IMR-90 (cell line): Measurements from ENCODE around the gene RADX. TPM values are rescaled to one million over a fixed set of nuclear protein-coding genes. Genes with fewer than 3 reads are reported as not detected.

Experiments used
- ATAC-seq: fragments of 200-7000 bp; cut with Tn5 transposase; 2 replicates; pipeline ENCODE4 v1.9.1; 2020; ENCODE audit warnings: low read depth, mild to moderate bottlenecking, moderate library complexity
- BruUV-seq: library from RNA; stranded (reverse); fragments of 400-500 nt; replicated peaks from 2 replicates; lab custom pipeline; 2021; lab: Mats Ljungman, UMichigan
- CTCF ChIA-PET: fragments of 300-600 bp; formaldehyde crosslinking; extraction: SDS; loops from one replicate; lab custom pipeline; 2021; ENCODE audit warnings: antibody characterized with exemption; lab: Yijun Ruan, JAX
- POLR2A ChIA-PET: fragments of 300-600 bp; sonication (Branson Sonifier 250); formaldehyde crosslinking; loops from one replicate; lab custom pipeline; 2022; ENCODE audit warnings: antibody characterized with exemption; ENCODE audit not compliant: unreplicated experiment; lab: Charles Lee
- DNase-seq: peaks from one replicate; pipeline ENCODE4 v3.0.0; 2013
- H2AFZ ChIP-seq: replicated peaks from 2 replicates; pipeline ENCODE3; 2013; ENCODE audit warnings: low read length, mild to moderate bottlenecking; ENCODE audit not compliant: poor library complexity
- H2AK5ac ChIP-seq: 2 replicates; pipeline ENCODE4 v1.6.1; 2013; ENCODE audit warnings: low read depth, low read length, inconsistent platforms
- H2AK9ac ChIP-seq: replicated peaks from 2 replicates; pipeline ENCODE3; 2013; ENCODE audit warnings: mild to moderate bottlenecking, low read depth, low read length, moderate library complexity; ENCODE audit not compliant: poor library complexity
- H2BK120ac ChIP-seq: 2 replicates; pipeline ENCODE4 v1.6.1; 2013; ENCODE audit warnings: low read depth, low read length, inconsistent platforms
- H2BK15ac ChIP-seq: 3 replicates; pipeline ENCODE4 v1.6.1; 2013; ENCODE audit warnings: low read depth, low read length, inconsistent platforms
- H2BK20ac ChIP-seq: 2 replicates; pipeline ENCODE4 v1.6.1; 2013; ENCODE audit warnings: low read depth, mild to moderate bottlenecking, inconsistent platforms, low read length, moderate library complexity
- H2BK5ac ChIP-seq: 2 replicates; pipeline ENCODE4 v1.6.1; 2013; ENCODE audit warnings: mild to moderate bottlenecking, low read depth, low read length, inconsistent platforms; ENCODE audit not compliant: poor library complexity, severe bottlenecking
- H3K14ac ChIP-seq: replicated peaks from 2 replicates; pipeline ENCODE4 v1.6.1; 2013; ENCODE audit warnings: low read depth, low read length, inconsistent platforms
- H3K18ac ChIP-seq: 2 replicates; pipeline ENCODE4 v1.6.1; 2013; ENCODE audit warnings: low read depth, low read length, control low read depth
- H3K23ac ChIP-seq: 2 replicates; pipeline ENCODE4 v1.6.1; 2013; ENCODE audit warnings: low read depth, low read length, inconsistent platforms
- H3K27ac ChIP-seq: 2 replicates; pipeline ENCODE4 v1.5.1; 2013; ENCODE audit warnings: mild to moderate bottlenecking, control low read depth, low read length; ENCODE audit not compliant: insufficient read depth
- H3K27me3 ChIP-seq: 2 replicates; pipeline ENCODE4 v1.6.1; 2013; ENCODE audit warnings: low read length; ENCODE audit not compliant: control insufficient read depth, insufficient read depth
- H3K36me3 ChIP-seq: 2 replicates; pipeline ENCODE4 v1.6.1; 2013; ENCODE audit warnings: low read length, mixed read lengths; ENCODE audit not compliant: control insufficient read depth, insufficient read depth
- H3K4ac ChIP-seq: 2 replicates; pipeline ENCODE4 v1.6.1; 2013; ENCODE audit warnings: low read depth, low read length, inconsistent platforms
- H3K4me1 ChIP-seq: 2 replicates; pipeline ENCODE4 v1.6.1; 2013; ENCODE audit warnings: low read length, mixed read lengths; ENCODE audit not compliant: control insufficient read depth, insufficient read depth
- H3K4me2 ChIP-seq: 2 replicates; pipeline ENCODE4 v1.6.1; 2013; ENCODE audit warnings: low read depth, mild to moderate bottlenecking, control low read depth, low read length, moderate library complexity
- H3K4me3 ChIP-seq: 2 replicates; pipeline ENCODE4 v1.5.1; 2013; ENCODE audit warnings: low read depth, mild to moderate bottlenecking, control low read depth, low read length, moderate library complexity; ENCODE audit not compliant: insufficient read depth
- H3K56ac ChIP-seq: 2 replicates; pipeline ENCODE4 v1.6.1; 2013; ENCODE audit warnings: low read length, inconsistent platforms; ENCODE audit not compliant: insufficient read depth; ENCODE audit errors: extremely low read depth
- H3K79me1 ChIP-seq, 2 experiments: 2 replicates each; pipeline ENCODE4 v1.6.1; 2013; ENCODE audit warnings: low read length in 2 of 2, inconsistent platforms in 1 of 2, low read depth in 1 of 2
- H3K9ac ChIP-seq: 2 replicates; pipeline ENCODE4 v1.6.1; 2013; ENCODE audit warnings: low read depth, low read length, control low read depth
- H3K9me1 ChIP-seq: 2 replicates; pipeline ENCODE4 v1.6.1; 2013; ENCODE audit warnings: low read length, inconsistent platforms; ENCODE audit not compliant: insufficient read depth
- H3K9me3 ChIP-seq: 2 replicates; pipeline ENCODE4 v1.6.1; 2013; ENCODE audit warnings: low read length; ENCODE audit not compliant: control insufficient read depth, insufficient read depth
- H4K20me1 ChIP-seq: 2 replicates; pipeline ENCODE4 v1.6.1; 2013; ENCODE audit warnings: low read length, inconsistent platforms; ENCODE audit not compliant: insufficient read depth
- H4K5ac ChIP-seq: 2 replicates; pipeline ENCODE4 v1.6.1; 2013; ENCODE audit warnings: mild to moderate bottlenecking, low read depth, low read length, control low read depth
- H4K8ac ChIP-seq, 2 experiments: 2 replicates each; pipeline ENCODE4 v1.6.1; 2013; ENCODE audit warnings: low read depth in 2 of 2, low read length in 2 of 2, control low read depth in 1 of 2, inconsistent platforms in 1 of 2
- H4K91ac ChIP-seq: 2 replicates; pipeline ENCODE4 v1.6.1; 2013; ENCODE audit warnings: low read depth, low read length, inconsistent platforms; ENCODE audit not compliant: insufficient read depth
- BHLHE40 ChIP-seq: fragments of 150-350 bp; IDR thresholded peaks from 2 replicates; pipeline ENCODE4 v1.6.1; 2016; ENCODE audit warnings: mild to moderate bottlenecking, low read depth, low read length
- CEBPB ChIP-seq: IDR thresholded peaks from 2 replicates; pipeline ENCODE4 v1.6.1; 2012; ENCODE audit warnings: low read depth, low read length, improper control_type of control experiment
- ELK1 ChIP-seq: fragments of 150-350 bp; IDR thresholded peaks from 2 replicates; pipeline ENCODE4 v1.6.1; 2016; ENCODE audit warnings: low read depth, mild to moderate bottlenecking, low read length, moderate library complexity, borderline replicate concordance
- FOS ChIP-seq: fragments of 150-350 bp; IDR thresholded peaks from 2 replicates; pipeline ENCODE4 v1.6.1; 2016; ENCODE audit warnings: low read depth, low read length
- MAZ ChIP-seq: IDR thresholded peaks from 2 replicates; pipeline ENCODE4 v1.6.1; 2012; ENCODE audit warnings: low read depth, mild to moderate bottlenecking, low read length, improper control_type of control experiment, moderate library complexity, borderline replicate concordance
- MXI1 ChIP-seq: IDR thresholded peaks from 2 replicates; pipeline ENCODE4 v1.6.1; 2012; ENCODE audit warnings: low read depth, mild to moderate bottlenecking, low read length, moderate library complexity, borderline replicate concordance
- POLR2A ChIP-seq: IDR thresholded peaks from 2 replicates; pipeline ENCODE4 v1.6.1; 2012; ENCODE audit warnings: mild to moderate bottlenecking, low read depth, low read length
- SMC3 ChIP-seq: fragments of 150-350 bp; IDR thresholded peaks from 2 replicates; pipeline ENCODE4 v1.6.1; 2016; ENCODE audit warnings: low read depth, mild to moderate bottlenecking, antibody characterized with exemption, low read length, moderate library complexity
- dilution Hi-C: fragments of 300-500 bp; cut with HindIII; formaldehyde crosslinking; loops from one replicate; pipeline ENCODE4 v1.14.3; 2018; ENCODE audit warnings: low sequenced_read_pairs; ENCODE audit not compliant: unreplicated experiment
- in situ Hi-C: fragments of 300-500 bp; cut with MboI; formaldehyde crosslinking; loops from 3 replicates; pipeline ENCODE4 v1.14.3; 2019; ENCODE audit warnings: low sequenced_read_pairs, inconsistent platforms, mixed read lengths
- intact Hi-C: fragments of 100-400 bp; cut with micrococcal nuclease; formaldehyde crosslinking; loops from 2 replicates; pipeline ENCODE4 v1.10.0; 2022
- polyA plus RNA-seq, 3 experiments: library from polyadenylated mRNA; depleted of rRNA; stranded (reverse); fragments of >200 nt; gene quantifications; 2 replicates each; pipeline ENCODE4 v1.2.3, GENCODE V29; 2012; ENCODE audit warnings: low replicate concordance in 1 of 3
- total RNA-seq: library from RNA; depleted of rRNA; stranded (reverse); fragments of >200 nt; gene quantifications from 2 replicates; pipeline ENCODE4 v1.2.3, GENCODE V29; 2012

Gene RADX
- total and polyA plus RNA-seq, 2 of the 4 experiments (the other 2 are of a cell fraction): 1.6 to 1.8 TPM

GRCh38 chrX:106707771-106708454 lies 96.1 kb downstream of the RADX start (continued):
- TF ChIP-seq MAZ: no peak

GRCh38 chrX:106710771-106711170 lies 99.0 kb downstream of the RADX start:
- Histone ChIP-seq H2AK5ac (no peak overlapping the region), H2BK5ac (no peak overlapping the region), H4K5ac (no peak overlapping the region), H3K27me3 (no peaks in the 10 kb centered on the region; the same call in 1 of the 2 replicates), H3K9me3 (no peaks in the 10 kb centered on the region), H3K36me3 (no peaks in the 10 kb centered on the region), H3K23ac (no peak overlapping the region), H3K4me1 (peaks cover 1% of the 10 kb centered on the region; the same call in 1 of the 2 replicates), H3K56ac (no peak overlapping the region), H3K4me2 (no peak overlapping the region), H3K14ac (no peak overlapping the region), H2BK120ac (no peak overlapping the region), H2BK15ac (no peak overlapping the region), H3K18ac (no peak overlapping the region), H4K91ac (no peak overlapping the region), H3K9ac (no peak overlapping the region), H3K79me1 (no peaks in the 10 kb centered on the region), H2AFZ (no peak overlapping the region), H4K20me1 (no peaks in the 10 kb centered on the region), H3K9me1 (no peaks in the 10 kb centered on the region), H3K4ac (no peak overlapping the region), H3K27ac (no peak overlapping the region), H4K8ac (no peak overlapping the region), H2AK9ac (no peak overlapping the region), H2BK20ac (no peak overlapping the region), H3K4me3 (no peak overlapping the region)
- intact Hi-C loops: no loop called here
- no peak for TF ChIP-seq ELK1
- TF ChIP-seq MAZ: no peak
- TF ChIP-seq MXI1: no peak
- TF ChIP-seq FOS: no peak
- no peak for TF ChIP-seq POLR2A
- TF ChIP-seq CEBPB: no peak
- TF ChIP-seq SMC3: no peak
- TF ChIP-seq BHLHE40: no peak
- ChIA-PET CTCF (no interaction called here), POLR2A (no interaction called here)
- BruUV-seq: no TSS peak
- DNase-seq (no peak), ATAC-seq (no peak)
- in situ Hi-C loops: no loop called here
- dilution Hi-C loops: no loop called here
